Skeletal muscle tissue (tissue), 4 donors: Measurements from ENCODE around the gene WFS1. TPM values are rescaled to one million over a fixed set of nuclear protein-coding genes. Genes with fewer than 3 reads are reported as not detected.

Experiments used
- H3K27ac ChIP-seq: one replicate; pipeline ENCODE4 v1.7.0; 2013; ENCODE audit warnings: mild to moderate bottlenecking, low read depth, low read length, inconsistent platforms
- H3K27me3 ChIP-seq, 3 donors: one replicate each; pipeline ENCODE4 v1.7.0; 2013; ENCODE audit warnings: low read length in 3 of 3; ENCODE audit not compliant: control insufficient read depth in 3 of 3, insufficient read depth in 3 of 3
- H3K36me3 ChIP-seq, 3 donors: one replicate each; pipeline ENCODE4 v1.7.0; 2013; ENCODE audit warnings: low read length in 3 of 3; ENCODE audit not compliant: control insufficient read depth in 3 of 3, insufficient read depth in 3 of 3
- H3K4me1 ChIP-seq, 3 donors: one replicate each; pipeline ENCODE4 v1.7.0; 2013; ENCODE audit warnings: low read length in 3 of 3, mild to moderate bottlenecking in 3 of 3; ENCODE audit not compliant: control insufficient read depth in 3 of 3, insufficient read depth in 3 of 3
- H3K4me3 ChIP-seq, 3 donors: one replicate each; pipeline ENCODE4 v1.7.0; 2013; ENCODE audit warnings: low read length in 3 of 3
- H3K9ac ChIP-seq, 3 donors: one replicate each; pipeline ENCODE4 v1.7.0; 2013; ENCODE audit warnings: low read length in 3 of 3, mild to moderate bottlenecking in 3 of 3, moderate library complexity in 2 of 3, low read depth in 1 of 3
- H3K9me3 ChIP-seq, 3 donors: one replicate each; pipeline ENCODE4 v1.7.0; 2013; ENCODE audit warnings: low read length in 3 of 3; ENCODE audit not compliant: control insufficient read depth in 3 of 3
- total RNA-seq: library from RNA; depleted of rRNA; stranded (reverse); fragments of >200 nt; gene quantifications from one replicate; pipeline ENCODE4 v1.2.3, GENCODE V29; 2014
- donor health status: Osteomylitis.

Gene WFS1
- total RNA-seq, 1 donor from 2014 or later: 11.0 TPM

DNA sequence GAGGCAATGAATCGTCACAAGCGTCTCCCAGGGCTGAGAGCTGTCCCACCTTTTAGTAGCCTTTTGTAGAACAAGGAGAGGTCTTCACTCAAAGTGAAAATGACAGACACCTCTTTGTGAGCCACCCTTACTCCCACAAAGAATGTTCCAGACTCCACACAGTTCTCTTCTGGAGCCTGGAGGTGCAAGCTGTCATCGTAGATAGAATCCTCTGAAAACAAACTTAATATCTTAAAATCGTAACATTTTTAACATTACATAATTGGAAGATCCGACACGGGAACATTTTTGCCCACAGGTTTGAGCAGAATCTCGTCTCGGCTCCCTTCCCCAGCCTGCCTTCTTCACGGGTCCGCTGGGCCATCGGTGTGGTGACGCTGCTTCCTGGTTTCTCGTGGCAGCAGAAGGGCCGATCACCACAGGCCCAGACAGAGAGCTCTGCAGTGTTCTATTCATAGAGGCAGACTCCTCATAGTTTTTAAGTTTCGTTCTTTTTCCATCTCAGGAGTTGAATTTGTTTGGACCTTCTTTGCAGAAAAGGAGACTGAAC is 27.7 kb downstream of the WFS1 start:
- Histone ChIP-seq H3K27me3 (no peaks in the 10 kb centered on the region), H3K36me3 (peaks cover 38 to 48% (median 44%) of the 10 kb centered on the region in 3 donors), H3K4me1 (no peaks in the 10 kb centered on the region), H3K27ac (no peak overlapping the region), H3K9ac (no peak overlapping the region), H3K9me3 (peaks cover 0 to 3% (median 0%) of the 10 kb centered on the region in 3 donors), H3K4me3 (no peak overlapping the region)

DNA sequence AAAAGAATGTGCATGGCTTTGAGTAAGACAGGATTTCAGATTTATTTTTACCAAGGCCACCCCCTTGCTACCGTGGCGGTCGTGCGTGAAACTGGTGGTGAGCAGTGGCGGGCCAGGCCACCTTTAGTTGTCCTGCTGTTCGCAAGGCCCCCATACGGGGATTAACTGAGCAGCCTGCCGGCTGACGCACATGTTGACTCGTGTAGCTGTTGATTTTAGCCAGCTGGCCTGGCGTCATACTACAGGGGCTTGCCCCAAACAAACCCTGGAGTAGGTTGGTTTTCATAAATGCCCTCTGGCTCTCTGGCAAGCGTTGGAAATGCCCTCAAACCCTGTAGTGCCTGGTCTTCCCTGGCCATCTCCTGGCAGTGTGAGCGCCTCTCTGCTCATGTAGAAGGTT is 28.4 kb downstream of the WFS1 start:
- Histone ChIP-seq H3K36me3 (peaks cover 44 to 53% (median 49%) of the 10 kb centered on the region in 3 donors), H3K9me3 (peaks cover 0 to 3% (median 0%) of the 10 kb centered on the region in 3 donors), H3K4me1 (no peaks in the 10 kb centered on the region), H3K4me3 (no peak overlapping the region), H3K27me3 (no peaks in the 10 kb centered on the region), H3K9ac (no peak overlapping the region), H3K27ac (no peak overlapping the region)

DNA sequence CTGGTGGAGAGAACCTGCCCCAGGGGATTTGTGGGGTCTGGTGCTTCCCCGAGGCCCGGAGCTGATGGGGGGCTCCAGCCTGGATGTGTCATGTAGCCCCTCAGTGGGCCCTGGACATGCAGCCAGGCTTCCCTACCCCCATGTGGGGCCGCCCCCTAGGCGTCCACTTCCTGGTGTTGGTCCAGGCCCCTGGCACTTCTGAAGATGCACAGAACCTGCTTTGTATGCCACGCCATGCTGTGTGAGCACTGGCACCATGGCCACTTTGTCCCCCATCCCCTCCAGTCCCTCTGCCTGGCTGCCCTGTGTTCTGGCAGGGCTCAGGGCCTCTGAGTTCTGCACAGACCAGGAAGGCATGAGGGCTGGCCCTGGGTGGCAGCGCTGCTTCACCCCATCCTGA is 29.2 kb downstream of the WFS1 start:
- Histone ChIP-seq H3K9me3 (peaks cover 0 to 3% (median 0%) of the 10 kb centered on the region in 3 donors), H3K4me1 (no peaks in the 10 kb centered on the region), H3K27ac (no peak overlapping the region), H3K27me3 (no peaks in the 10 kb centered on the region), H3K9ac (no peak overlapping the region), H3K36me3 (peaks cover 47 to 49% (median 49%) of the 10 kb centered on the region in 3 donors), H3K4me3 (no peak overlapping the region)

DNA sequence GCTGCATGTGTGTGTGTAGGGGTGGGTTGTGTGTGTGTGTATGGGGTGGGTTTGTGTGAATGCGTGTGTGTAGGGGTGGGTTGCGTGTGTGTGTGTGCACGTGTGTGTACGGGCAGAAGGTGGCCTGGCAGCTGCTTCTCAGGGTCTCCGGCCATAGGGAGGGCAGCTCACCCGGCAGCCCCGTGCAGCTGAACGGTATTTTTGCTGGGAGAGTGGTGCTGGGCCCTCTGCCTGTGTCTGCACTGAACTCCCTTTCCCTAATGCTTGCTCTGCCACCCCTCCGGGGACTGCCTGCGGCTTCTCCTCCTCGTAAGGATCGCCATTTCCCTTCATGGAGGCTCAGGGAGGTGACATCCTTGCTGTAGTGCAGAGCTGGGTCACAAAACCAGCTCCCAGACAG is 30.2 kb downstream of the WFS1 start:
- peaks cover 0 to 3% (median 0%) of the 10 kb centered on the region in 3 donors for H3K9me3 ChIP-seq
- H3K27ac ChIP-seq: no peak overlapping the region
- H3K9ac ChIP-seq: no peak overlapping the region
- no peaks in the 10 kb centered on the region for H3K27me3 ChIP-seq
- H3K4me3 ChIP-seq: no peak overlapping the region
- H3K36me3 ChIP-seq: peaks cover 41 to 47% (median 46%) of the 10 kb centered on the region in 3 donors
- no peaks in the 10 kb centered on the region for H3K4me1 ChIP-seq

DNA sequence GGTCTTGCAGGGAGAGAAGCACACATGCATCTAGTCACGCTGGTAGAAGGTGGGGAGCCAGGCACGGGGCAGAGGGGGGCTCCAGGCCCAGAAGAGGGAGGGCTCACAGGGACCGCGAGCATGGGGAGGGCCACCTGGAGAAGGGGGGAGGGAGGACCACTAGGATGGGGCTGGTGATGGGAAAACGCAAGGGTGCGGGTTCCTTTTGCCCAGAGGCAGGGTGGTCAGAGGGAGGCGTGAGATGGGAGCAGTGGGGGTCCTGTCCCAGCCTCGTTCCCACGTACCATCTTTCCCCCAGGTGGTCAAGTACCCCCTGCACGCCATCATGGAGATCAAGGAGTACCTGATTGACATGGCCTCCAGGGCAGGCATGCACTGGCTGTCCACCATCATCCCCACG is 30.7 kb downstream of the WFS1 start:
- H3K9me3 ChIP-seq: peaks cover 0 to 3% (median 0%) of the 10 kb centered on the region in 3 donors
- peaks cover 38 to 46% (median 42%) of the 10 kb centered on the region in 3 donors for H3K36me3 ChIP-seq

DNA sequence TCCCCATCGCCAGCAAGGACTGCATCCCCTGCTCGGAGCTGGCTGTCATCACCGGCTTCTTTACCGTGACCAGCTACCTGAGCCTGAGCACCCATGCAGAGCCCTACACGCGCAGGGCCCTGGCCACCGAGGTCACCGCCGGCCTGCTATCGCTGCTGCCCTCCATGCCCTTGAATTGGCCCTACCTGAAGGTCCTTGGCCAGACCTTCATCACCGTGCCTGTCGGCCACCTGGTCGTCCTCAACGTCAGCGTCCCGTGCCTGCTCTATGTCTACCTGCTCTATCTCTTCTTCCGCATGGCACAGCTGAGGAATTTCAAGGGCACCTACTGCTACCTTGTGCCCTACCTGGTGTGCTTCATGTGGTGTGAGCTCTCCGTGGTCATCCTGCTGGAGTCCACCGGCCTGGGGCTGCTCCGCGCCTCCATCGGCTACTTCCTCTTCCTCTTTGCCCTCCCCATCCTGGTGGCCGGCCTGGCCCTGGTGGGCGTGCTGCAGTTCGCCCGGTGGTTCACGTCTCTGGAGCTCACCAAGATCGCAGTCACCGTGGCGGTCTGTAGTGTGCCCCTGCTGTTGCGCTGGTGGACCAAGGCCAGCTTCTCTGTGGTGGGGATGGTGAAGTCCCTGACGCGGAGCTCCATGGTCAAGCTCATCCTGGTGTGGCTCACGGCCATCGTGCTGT is 31.5 kb downstream of the WFS1 start:
- Histone ChIP-seq H3K4me1 (no peaks in the 10 kb centered on the region), H3K9ac (no peak overlapping the region), H3K27me3 (no peaks in the 10 kb centered on the region), H3K4me3 (no peak overlapping the region), H3K27ac (no peak overlapping the region), H3K9me3 (peaks cover 0 to 3% (median 0%) of the 10 kb centered on the region in 3 donors), H3K36me3 (peaks cover 35 to 38% (median 37%) of the 10 kb centered on the region in 3 donors)

More for the DNA sequence above, 30.7 kb downstream of the WFS1 start:
- Histone ChIP-seq H3K27me3 (no peaks in the 10 kb centered on the region), H3K9ac (no peak overlapping the region), H3K27ac (no peak overlapping the region), H3K4me3 (no peak overlapping the region), H3K4me1 (no peaks in the 10 kb centered on the region)

DNA sequence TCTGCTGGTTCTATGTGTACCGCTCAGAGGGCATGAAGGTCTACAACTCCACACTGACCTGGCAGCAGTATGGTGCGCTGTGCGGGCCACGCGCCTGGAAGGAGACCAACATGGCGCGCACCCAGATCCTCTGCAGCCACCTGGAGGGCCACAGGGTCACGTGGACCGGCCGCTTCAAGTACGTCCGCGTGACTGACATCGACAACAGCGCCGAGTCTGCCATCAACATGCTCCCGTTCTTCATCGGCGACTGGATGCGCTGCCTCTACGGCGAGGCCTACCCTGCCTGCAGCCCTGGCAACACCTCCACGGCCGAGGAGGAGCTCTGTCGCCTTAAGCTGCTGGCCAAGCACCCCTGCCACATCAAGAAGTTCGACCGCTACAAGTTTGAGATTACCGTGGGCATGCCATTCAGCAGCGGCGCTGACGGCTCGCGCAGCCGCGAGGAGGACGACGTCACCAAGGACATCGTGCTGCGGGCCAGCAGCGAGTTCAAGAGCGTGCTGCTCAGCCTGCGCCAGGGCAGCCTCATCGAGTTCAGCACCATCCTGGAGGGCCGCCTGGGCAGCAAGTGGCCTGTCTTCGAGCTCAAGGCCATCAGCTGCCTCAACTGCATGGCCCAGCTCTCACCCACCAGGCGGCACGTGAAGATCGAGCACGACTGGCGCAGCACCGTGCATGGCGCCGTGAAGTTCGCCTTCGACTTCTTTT is 32.2 kb downstream of the WFS1 start:
- no peaks in the 10 kb centered on the region for H3K4me1 ChIP-seq
- peaks cover 32 to 35% (median 34%) of the 10 kb centered on the region in 3 donors for H3K36me3 ChIP-seq

DNA sequence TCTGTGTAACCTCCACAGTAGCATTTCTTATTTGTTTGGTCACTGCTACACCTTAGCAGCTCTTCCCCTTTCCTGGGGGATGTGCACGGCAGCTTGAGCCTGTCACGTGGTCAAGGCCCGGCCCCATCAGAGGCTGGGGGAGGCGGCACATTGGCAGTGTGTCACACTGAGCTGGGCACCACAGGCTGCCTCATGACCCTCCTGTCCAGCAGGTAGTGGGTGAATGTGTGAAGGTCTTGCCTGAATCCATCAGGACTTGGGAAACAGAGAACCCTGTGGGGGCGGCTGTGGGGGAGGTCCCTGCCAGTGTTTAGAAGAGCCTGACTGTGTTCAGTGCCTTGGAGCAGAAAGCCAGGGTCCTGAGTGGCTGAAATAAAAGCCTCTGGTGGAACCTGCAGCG is 33.2 kb downstream of the WFS1 start:
- Histone ChIP-seq H3K27ac (no peak overlapping the region), H3K9ac (no peak overlapping the region), H3K9me3 (peaks cover 0 to 3% (median 0%) of the 10 kb centered on the region in 3 donors), H3K36me3 (peaks cover 29 to 32% (median 30%) of the 10 kb centered on the region in 3 donors), H3K4me1 (no peaks in the 10 kb centered on the region), H3K4me3 (no peak overlapping the region), H3K27me3 (peaks cover 0 to 9% (median 9%) of the 10 kb centered on the region in 3 donors)

More for the DNA sequence above, 32.2 kb downstream of the WFS1 start:
- H3K27ac ChIP-seq: no peak overlapping the region
- H3K9me3 ChIP-seq: peaks cover 0 to 3% (median 0%) of the 10 kb centered on the region in 3 donors
- H3K9ac ChIP-seq: no peak overlapping the region
- H3K27me3 ChIP-seq: peaks cover 0 to 4% (median under 1%) of the 10 kb centered on the region in 3 donors
- no peak overlapping the region for H3K4me3 ChIP-seq

DNA sequence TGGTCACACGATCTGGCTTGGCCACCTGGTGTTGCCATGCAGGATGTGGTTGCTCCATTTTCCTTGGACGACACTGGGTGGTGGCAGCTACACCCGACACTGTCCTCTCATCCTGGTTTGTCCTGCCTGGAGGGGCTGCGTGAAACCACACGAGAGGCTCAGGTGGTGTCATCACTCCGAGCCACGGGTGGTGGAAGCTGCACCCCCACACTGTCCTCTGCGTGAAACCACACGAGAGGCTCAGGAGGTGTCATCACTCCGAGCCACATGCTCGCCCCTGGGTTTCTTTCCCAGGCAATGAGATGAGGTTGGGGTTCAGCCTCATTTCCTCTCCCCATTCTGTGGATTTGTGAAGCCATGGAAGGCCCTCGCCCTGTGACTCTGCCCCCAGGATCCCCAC is 34.3 kb downstream of the WFS1 start:
- Histone ChIP-seq H3K9me3 (peaks cover 0 to 3% (median 0%) of the 10 kb centered on the region in 3 donors), H3K27me3 (peaks cover 0 to 15% (median 13%) of the 10 kb centered on the region in 3 donors), H3K4me3 (no peak overlapping the region), H3K36me3 (peaks cover 27 to 32% (median 27%) of the 10 kb centered on the region in 3 donors), H3K4me1 (no peaks in the 10 kb centered on the region), H3K27ac (no peak overlapping the region), H3K9ac (no peak overlapping the region)

DNA sequence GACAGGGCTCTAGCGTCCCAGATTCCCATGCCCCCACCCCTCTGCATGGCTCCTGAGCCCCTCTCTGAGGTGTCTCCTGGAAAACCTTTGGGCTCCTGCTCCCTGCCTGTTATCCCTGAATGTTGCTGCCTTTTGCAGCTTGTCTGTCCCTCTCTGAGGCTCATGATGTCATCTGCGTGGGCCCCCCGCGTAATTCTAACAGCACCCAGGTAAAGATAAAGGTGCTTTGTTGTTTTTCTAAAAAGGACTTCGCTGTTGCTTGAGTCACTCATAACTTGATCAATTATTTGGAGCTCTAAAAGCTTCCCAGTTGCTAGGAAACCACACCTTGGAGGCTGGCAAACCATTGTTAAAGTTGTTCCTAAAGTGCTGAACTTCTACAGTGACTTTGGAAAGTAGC is 36.6 kb downstream of the WFS1 start:
- H3K27ac ChIP-seq: no peak overlapping the region
- peaks cover 0 to 3% (median 0%) of the 10 kb centered on the region in 3 donors for H3K9me3 ChIP-seq
- H3K9ac ChIP-seq: no peak overlapping the region

More for the DNA sequence above, 36.6 kb downstream of the WFS1 start:
- H3K36me3 ChIP-seq: peaks cover 16 to 23% (median 16%) of the 10 kb centered on the region in 3 donors
- peaks cover 20 to 33% (median 31%) of the 10 kb centered on the region in 3 donors for H3K27me3 ChIP-seq
- no peaks in the 10 kb centered on the region for H3K4me1 ChIP-seq
- no peak overlapping the region for H3K4me3 ChIP-seq
